CD4-positive, alpha-beta T cell treated with Interleukin-17A for 1 hour (primary cell): Measurements from ENCODE around the gene DBX1.
A peak's percentile ranks its signal among the peaks of the same experiment; 100 is the strongest.
"Not testable (repeated sequence)": the region's sequence is repeated elsewhere in the genome, so short reads cannot be mapped to it uniquely, and the experiment has no call there.

Source experiments
- DNase-seq: peaks from one replicate; pipeline ENCODE4 v3.0.0-alpha.2; 2020

DBX1 gene

GRCh38 chr11:20161230-20161918 is 1.1 kb upstream of the DBX1 start:
- no peak for DNase-seq

GRCh38 chr11:20159466-20160381 is 551 bp downstream of the DBX1 start:
- no peak for DNase-seq

- no peak for DNase-seq
These were observed 1.5 kb downstream of the DBX1 start for GRCh38 chr11:20158597-20159257.

- no peak for DNase-seq
These were observed 2.5 kb downstream of the DBX1 start for GRCh38 chr11:20157728-20158127.

- peak; percentile 54 for DNase-seq
These were observed 3.2 kb downstream of the DBX1 start for GRCh38 chr11:20156876-20157613.

GRCh38 chr11:20156280-20156875 is 3.9 kb downstream of the DBX1 start:
- DNase-seq, result peak; percentile 74

GRCh38 chr11:20155683-20156279 is 4.5 kb downstream of the DBX1 start:
- DNase-seq, result no peak

GRCh38 chr11:20154381-20154780 is 5.9 kb downstream of the DBX1 start:
- no peak for DNase-seq

GRCh38 chr11:20138707-20139106 is 21.6 kb downstream of the DBX1 start:
- no peak for DNase-seq

GRCh38 chr11:20137637-20138036 is 22.6 kb downstream of the DBX1 start:
- no peak for DNase-seq

- DNase-seq, result no peak
These were observed 25.1 kb downstream of the DBX1 start for GRCh38 chr11:20134991-20135736.

GRCh38 chr11:20132667-20133039 is 27.6 kb downstream of the DBX1 start:
- no peak for DNase-seq

- DNase-seq, result peak; percentile 51
These were observed 28.2 kb downstream of the DBX1 start for GRCh38 chr11:20131788-20132666.

- DNase-seq, result no peak
These were observed 30.6 kb downstream of the DBX1 start for GRCh38 chr11:20129665-20130064.

- not testable (repeated sequence) for DNase-seq
These were observed 31.8 kb downstream of the DBX1 start for GRCh38 chr11:20128528-20128825.

GRCh38 chr11:20127671-20128527 is 32.4 kb downstream of the DBX1 start:
- peak; percentile 71 for DNase-seq

GRCh38 chr11:20126724-20127123 is 33.6 kb downstream of the DBX1 start:
- no peak for DNase-seq

GRCh38 chr11:20125927-20126326 is 34.3 kb downstream of the DBX1 start:
- DNase-seq, result no peak

- no peak for DNase-seq
These were observed 38.1 kb downstream of the DBX1 start for GRCh38 chr11:20122131-20122530.
